ENCODE data around the gene RARRES2. TPM values are rescaled to one million over a fixed set of nuclear protein-coding genes. Genes with fewer than 3 reads are reported as not detected.

Gene RARRES2
- total RNA-seq, 2 donors from 2014 or later, result 86.7 to 122 TPM

- Histone ChIP-seq H3K36me3 (no peaks in the 10 kb centered on the region), H3K27ac (peak overlapping the region; percentile 97)
- no peak for DNase-seq
These were observed 33.0 kb upstream of the RARRES2 start for GRCh38 chr7:150374472-150374871.

DNA sequence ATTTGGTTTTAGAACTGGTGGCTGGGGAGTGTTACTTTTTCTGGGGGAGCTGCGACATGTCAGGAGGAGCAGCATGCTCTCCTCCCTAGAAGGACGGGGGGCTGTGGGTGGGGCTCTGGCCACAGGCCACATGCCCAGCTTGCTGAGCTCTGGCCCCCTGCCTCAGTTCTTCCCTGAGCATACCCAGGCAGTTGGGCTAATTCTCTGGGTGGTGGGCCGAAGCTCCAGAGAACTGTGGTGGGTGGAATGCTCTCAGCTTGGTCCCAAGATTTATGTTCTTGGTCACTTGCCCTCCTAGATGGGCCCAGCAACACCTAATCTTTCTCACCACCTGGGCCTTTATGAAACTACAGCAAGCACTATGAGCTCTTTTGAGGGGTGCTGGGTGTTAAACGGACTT is 32.6 kb upstream of the RARRES2 start:
- Histone ChIP-seq H3K4me3 (no peak overlapping the region), H3K4me1 (peaks cover 20% of the 10 kb centered on the region), H3K9ac (ENCODE audit: low read depth in 2 of 2, low read length in 2 of 2) (peak overlapping the region in 1 of 2 donors; percentile 99), H3K27ac (peak overlapping the region; percentile 97), H3K36me3 (no peaks in the 10 kb centered on the region), H3K9me3 (no peaks in the 10 kb centered on the region), H3K27me3 (no peaks in the 10 kb centered on the region)
- TF ChIP-seq, protein P1, sequence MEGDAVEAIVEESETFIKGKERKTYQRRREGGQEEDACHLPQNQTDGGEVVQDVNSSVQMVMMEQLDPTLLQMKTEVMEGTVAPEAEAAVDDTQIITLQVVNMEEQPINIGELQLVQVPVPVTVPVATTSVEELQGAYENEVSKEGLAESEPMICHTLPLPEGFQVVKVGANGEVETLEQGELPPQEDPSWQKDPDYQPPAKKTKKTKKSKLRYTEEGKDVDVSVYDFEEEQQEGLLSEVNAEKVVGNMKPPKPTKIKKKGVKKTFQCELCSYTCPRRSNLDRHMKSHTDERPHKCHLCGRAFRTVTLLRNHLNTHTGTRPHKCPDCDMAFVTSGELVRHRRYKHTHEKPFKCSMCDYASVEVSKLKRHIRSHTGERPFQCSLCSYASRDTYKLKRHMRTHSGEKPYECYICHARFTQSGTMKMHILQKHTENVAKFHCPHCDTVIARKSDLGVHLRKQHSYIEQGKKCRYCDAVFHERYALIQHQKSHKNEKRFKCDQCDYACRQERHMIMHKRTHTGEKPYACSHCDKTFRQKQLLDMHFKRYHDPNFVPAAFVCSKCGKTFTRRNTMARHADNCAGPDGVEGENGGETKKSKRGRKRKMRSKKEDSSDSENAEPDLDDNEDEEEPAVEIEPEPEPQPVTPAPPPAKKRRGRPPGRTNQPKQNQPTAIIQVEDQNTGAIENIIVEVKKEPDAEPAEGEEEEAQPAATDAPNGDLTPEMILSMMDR (IDR thresholded peaks at IDR 0.05), result no peak
- intact Hi-C loops (cut with DNase I), result loop anchor here (5.0 kb wide), 1 partner anchor 47 kb away; no protein-coding TSS in a partner anchor
- DNase-seq, result no peak

More at GRCh38 chr7:150374472-150374871, 33.0 kb upstream of the RARRES2 start:
- peaks cover 20% of the 10 kb centered on the region for H3K4me1 ChIP-seq
- no peaks in the 10 kb centered on the region for H3K27me3 ChIP-seq
- H3K9me3 ChIP-seq, result no peaks in the 10 kb centered on the region
- intact Hi-C loops (cut with DNase I), result loop anchor here (5.0 kb wide), 1 partner anchor 47 kb away; no protein-coding TSS in a partner anchor
- TF ChIP-seq, protein P1 (IDR thresholded peaks at IDR 0.05), result no peak
- peak overlapping the region in 1 of 2 donors; percentile 99 for H3K9ac ChIP-seq (ENCODE audit: low read depth in 2 of 2, low read length in 2 of 2)
- no peak overlapping the region for H3K4me3 ChIP-seq

- no peaks in the 10 kb centered on the region for H3K36me3 ChIP-seq
- H3K9ac ChIP-seq (ENCODE audit: low read depth in 2 of 2, low read length in 2 of 2), result peak overlapping the region; percentile 54 to 99
- H3K4me1 ChIP-seq, result peaks cover 20% of the 10 kb centered on the region
- intact Hi-C loops (cut with DNase I), result loop anchor here (5.0 kb wide), 1 partner anchor 46 kb away; no protein-coding TSS in a partner anchor
- peak overlapping the region; percentile 20 for H3K4me3 ChIP-seq
- no peaks in the 10 kb centered on the region for H3K27me3 ChIP-seq
- no peaks in the 10 kb centered on the region for H3K9me3 ChIP-seq
- TF ChIP-seq, protein P1 (IDR thresholded peaks at IDR 0.05), result no peak
- peak; percentile 59 for DNase-seq
- peak overlapping the region; percentile 97 for H3K27ac ChIP-seq
These were observed 31.8 kb upstream of the RARRES2 start for GRCh38 chr7:150373049-150373801.

GRCh38 chr7:150372271-150373048 is 31.0 kb upstream of the RARRES2 start:
- TF ChIP-seq, protein P1 (IDR thresholded peaks at IDR 0.05), result no peak
- Histone ChIP-seq H3K9me3 (no peaks in the 10 kb centered on the region), H3K27ac (peak overlapping the region; percentile 97), H3K27me3 (no peaks in the 10 kb centered on the region), H3K4me3 (peak overlapping the region; percentile 20), H3K9ac (ENCODE audit: low read depth in 2 of 2, low read length in 2 of 2) (peak overlapping the region; percentile 54 to 99), H3K4me1 (peaks cover 19% of the 10 kb centered on the region), H3K36me3 (no peaks in the 10 kb centered on the region)
- DNase-seq, result peak; percentile 75
- intact Hi-C loops (cut with DNase I), result loop anchor here (5.0 kb wide), 1 partner anchor 45 kb away; no protein-coding TSS in a partner anchor

DNA sequence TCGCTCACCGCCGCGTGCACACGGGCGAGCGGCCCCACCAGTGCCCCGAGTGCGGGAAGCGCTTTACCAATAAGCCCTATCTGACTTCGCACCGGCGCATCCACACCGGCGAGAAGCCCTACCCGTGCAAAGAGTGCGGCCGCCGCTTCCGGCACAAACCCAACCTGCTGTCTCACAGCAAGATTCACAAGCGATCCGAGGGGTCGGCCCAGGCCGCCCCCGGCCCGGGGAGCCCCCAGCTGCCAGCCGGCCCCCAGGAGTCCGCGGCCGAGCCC is 30.5 kb upstream of the RARRES2 start:
- peak overlapping the region; percentile 97 for H3K27ac ChIP-seq

More for the DNA sequence above, 30.5 kb upstream of the RARRES2 start:
- TF ChIP-seq, protein P1 (IDR thresholded peaks at IDR 0.05), result no peak
- intact Hi-C loops (cut with DNase I), result loop anchor here (5.0 kb wide), 1 partner anchor 45 kb away; no protein-coding TSS in a partner anchor
- Histone ChIP-seq H3K4me1 (peaks cover 18% of the 10 kb centered on the region), H3K27me3 (no peaks in the 10 kb centered on the region), H3K9ac (ENCODE audit: low read depth in 2 of 2, low read length in 2 of 2) (peak overlapping the region; percentile 57 to 99), H3K9me3 (no peaks in the 10 kb centered on the region), H3K4me3 (peak overlapping the region; percentile 20), H3K36me3 (no peaks in the 10 kb centered on the region)
- DNase-seq, result no peak
